IMR-90 (cell line): ENCODE measurements around the gene TRAF3IP1.

Experiments used
- MAFK ChIP-seq: IDR thresholded peaks from 2 replicates; pipeline ENCODE4 v1.6.1; 2012; ENCODE audit warnings: low read depth, low read length, improper control_type of control experiment
- MXI1 ChIP-seq: IDR thresholded peaks from 2 replicates; pipeline ENCODE4 v1.6.1; 2012; ENCODE audit warnings: low read depth, mild to moderate bottlenecking, low read length, moderate library complexity, borderline replicate concordance
- POLR2A ChIP-seq: IDR thresholded peaks from 2 replicates; pipeline ENCODE4 v1.6.1; 2012; ENCODE audit warnings: mild to moderate bottlenecking, low read depth, low read length
- RAD21 ChIP-seq: IDR thresholded peaks from 2 replicates; pipeline ENCODE4 v1.6.1; 2012; ENCODE audit warnings: low read length, improper control_type of control experiment
- RFX5 ChIP-seq: IDR thresholded peaks from 2 replicates; pipeline ENCODE4 v1.8.0; 2012; ENCODE audit warnings: low read depth, mild to moderate bottlenecking, low read length, moderate library complexity
- SMC3 ChIP-seq: fragments of 150-350 bp; IDR thresholded peaks from 2 replicates; pipeline ENCODE4 v1.6.1; 2016; ENCODE audit warnings: low read depth, mild to moderate bottlenecking, antibody characterized with exemption, low read length, moderate library complexity
- TF ChIP-seq, protein P1 (sequence below): conservative IDR thresholded peaks from 2 replicates; pipeline ENCODE4 v1.5.1; 2012; ENCODE audit warnings: mild to moderate bottlenecking, low read depth, low read length, improper control_type of control experiment

DNA sequence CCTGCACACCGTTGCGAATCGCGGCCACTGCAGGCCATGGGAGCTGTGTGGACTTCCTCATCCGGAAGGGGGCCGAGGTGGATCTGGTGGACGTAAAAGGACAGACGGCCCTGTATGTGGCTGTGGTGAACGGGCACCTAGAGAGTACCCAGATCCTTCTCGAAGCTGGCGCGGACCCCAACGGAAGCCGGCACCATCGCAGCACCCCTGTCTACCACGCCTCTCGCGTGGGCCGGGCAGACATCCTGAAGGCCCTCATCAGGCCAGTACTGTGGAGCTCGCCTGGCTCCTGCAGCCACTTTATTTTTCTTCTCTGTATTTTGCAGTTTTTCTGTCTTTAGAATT lies 115.4 kb downstream of the TRAF3IP1 start:
- TF ChIP-seq, protein P1, sequence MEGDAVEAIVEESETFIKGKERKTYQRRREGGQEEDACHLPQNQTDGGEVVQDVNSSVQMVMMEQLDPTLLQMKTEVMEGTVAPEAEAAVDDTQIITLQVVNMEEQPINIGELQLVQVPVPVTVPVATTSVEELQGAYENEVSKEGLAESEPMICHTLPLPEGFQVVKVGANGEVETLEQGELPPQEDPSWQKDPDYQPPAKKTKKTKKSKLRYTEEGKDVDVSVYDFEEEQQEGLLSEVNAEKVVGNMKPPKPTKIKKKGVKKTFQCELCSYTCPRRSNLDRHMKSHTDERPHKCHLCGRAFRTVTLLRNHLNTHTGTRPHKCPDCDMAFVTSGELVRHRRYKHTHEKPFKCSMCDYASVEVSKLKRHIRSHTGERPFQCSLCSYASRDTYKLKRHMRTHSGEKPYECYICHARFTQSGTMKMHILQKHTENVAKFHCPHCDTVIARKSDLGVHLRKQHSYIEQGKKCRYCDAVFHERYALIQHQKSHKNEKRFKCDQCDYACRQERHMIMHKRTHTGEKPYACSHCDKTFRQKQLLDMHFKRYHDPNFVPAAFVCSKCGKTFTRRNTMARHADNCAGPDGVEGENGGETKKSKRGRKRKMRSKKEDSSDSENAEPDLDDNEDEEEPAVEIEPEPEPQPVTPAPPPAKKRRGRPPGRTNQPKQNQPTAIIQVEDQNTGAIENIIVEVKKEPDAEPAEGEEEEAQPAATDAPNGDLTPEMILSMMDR = no peak
- TF ChIP-seq RFX5 = no peak
- TF ChIP-seq SMC3 = no peak
- TF ChIP-seq RAD21 = no peak
- TF ChIP-seq MAFK = no peak
- TF ChIP-seq MXI1 = no peak
- TF ChIP-seq POLR2A = no peak
